HG02870 (cell line): ENCODE data around the gene BAIAP2L1.

ENCODE experiments used
- ATAC-seq: cut with Tn5 transposase; IDR thresholded peaks from one replicate; pipeline ENCODE4 v1.9.1; 2021; ENCODE audit warnings: mild to moderate bottlenecking, moderate library complexity; ENCODE audit not compliant: unreplicated experiment

BAIAP2L1 gene

GRCh38 chr7:98244871-98245270 lies 156.0 kb downstream of the BAIAP2L1 start:
- no peak for ATAC-seq

- no peak for ATAC-seq
Observed at GRCh38 chr7:98242934-98243333, 158.0 kb downstream of the BAIAP2L1 start.

DNA sequence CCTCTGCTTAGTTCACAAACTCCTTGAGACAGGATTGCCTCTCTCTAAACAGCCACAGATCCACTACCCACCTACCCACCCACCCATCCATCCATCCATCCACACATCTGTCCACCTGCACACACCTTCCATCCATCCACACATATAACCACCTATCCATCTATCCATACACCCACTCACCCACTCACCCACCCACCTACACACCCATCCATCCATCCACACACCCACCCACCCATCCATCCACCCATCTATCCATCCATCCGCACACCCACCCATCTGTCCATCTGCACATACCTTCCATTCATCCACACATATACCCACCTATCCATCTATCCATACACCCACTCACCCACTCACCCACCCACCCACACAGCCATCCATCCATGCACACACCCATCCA lies 158.5 kb downstream of the BAIAP2L1 start:
- ATAC-seq = no peak

GRCh38 chr7:98241674-98242241 lies 159.1 kb downstream of the BAIAP2L1 start:
- ATAC-seq = no peak
